GM12801 (cell line): ENCODE measurements around the gene LILRB4.

ENCODE experiments used
- TF ChIP-seq, protein P1 (sequence below): IDR thresholded peaks from one replicate; pipeline ENCODE4 v1.5.1; 2011; ENCODE audit warnings: control low read depth; ENCODE audit not compliant: insufficient read length; ENCODE audit errors: extremely low read depth

LILRB4 gene

GRCh38 chr19:54704928-54705327 lies 42.1 kb downstream of the LILRB4 start:
- TF ChIP-seq, protein P1, sequence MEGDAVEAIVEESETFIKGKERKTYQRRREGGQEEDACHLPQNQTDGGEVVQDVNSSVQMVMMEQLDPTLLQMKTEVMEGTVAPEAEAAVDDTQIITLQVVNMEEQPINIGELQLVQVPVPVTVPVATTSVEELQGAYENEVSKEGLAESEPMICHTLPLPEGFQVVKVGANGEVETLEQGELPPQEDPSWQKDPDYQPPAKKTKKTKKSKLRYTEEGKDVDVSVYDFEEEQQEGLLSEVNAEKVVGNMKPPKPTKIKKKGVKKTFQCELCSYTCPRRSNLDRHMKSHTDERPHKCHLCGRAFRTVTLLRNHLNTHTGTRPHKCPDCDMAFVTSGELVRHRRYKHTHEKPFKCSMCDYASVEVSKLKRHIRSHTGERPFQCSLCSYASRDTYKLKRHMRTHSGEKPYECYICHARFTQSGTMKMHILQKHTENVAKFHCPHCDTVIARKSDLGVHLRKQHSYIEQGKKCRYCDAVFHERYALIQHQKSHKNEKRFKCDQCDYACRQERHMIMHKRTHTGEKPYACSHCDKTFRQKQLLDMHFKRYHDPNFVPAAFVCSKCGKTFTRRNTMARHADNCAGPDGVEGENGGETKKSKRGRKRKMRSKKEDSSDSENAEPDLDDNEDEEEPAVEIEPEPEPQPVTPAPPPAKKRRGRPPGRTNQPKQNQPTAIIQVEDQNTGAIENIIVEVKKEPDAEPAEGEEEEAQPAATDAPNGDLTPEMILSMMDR, result no peak

DNA sequence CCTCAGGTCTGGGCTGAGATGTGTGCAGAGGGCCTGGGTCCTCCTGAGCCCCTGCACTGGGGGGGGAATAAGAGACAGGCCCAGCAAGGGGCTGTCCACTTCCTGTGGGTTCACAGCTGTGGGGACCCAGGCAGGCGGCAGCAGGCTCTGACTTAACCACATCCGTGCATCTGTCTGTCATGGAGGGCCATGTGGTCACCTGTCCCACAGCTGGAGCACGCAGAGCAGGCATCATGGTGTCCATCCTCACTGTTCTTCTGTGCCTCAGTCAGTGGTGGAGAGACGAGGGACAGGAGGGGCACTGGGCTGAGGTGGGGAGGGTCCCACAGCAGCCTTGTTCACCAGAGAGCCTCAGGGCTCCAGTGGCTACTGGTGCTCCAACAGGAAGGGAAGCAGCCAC lies 45.2 kb downstream of the LILRB4 start:
- TF ChIP-seq, protein P1, result no peak

DNA sequence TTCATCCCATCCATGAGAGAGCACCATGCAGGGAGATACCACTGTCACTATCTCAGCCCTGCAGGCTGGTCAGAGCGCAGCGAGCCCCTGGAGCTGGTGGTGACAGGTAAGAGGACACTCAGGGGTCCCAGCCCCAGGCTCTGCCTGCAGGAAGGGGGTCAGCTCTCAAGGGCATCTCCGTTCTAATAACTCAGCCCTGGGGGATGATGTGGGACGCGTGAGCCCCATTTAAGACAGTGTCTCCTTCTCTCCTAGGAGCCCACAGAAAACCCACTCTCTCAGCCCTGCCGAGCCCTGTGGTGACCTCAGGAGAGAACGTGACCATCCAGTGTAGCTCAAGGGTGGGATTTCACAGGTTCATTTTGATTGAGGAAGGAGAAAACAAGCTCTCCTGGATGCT lies 46.0 kb downstream of the LILRB4 start:
- TF ChIP-seq, protein P1, result no peak

DNA sequence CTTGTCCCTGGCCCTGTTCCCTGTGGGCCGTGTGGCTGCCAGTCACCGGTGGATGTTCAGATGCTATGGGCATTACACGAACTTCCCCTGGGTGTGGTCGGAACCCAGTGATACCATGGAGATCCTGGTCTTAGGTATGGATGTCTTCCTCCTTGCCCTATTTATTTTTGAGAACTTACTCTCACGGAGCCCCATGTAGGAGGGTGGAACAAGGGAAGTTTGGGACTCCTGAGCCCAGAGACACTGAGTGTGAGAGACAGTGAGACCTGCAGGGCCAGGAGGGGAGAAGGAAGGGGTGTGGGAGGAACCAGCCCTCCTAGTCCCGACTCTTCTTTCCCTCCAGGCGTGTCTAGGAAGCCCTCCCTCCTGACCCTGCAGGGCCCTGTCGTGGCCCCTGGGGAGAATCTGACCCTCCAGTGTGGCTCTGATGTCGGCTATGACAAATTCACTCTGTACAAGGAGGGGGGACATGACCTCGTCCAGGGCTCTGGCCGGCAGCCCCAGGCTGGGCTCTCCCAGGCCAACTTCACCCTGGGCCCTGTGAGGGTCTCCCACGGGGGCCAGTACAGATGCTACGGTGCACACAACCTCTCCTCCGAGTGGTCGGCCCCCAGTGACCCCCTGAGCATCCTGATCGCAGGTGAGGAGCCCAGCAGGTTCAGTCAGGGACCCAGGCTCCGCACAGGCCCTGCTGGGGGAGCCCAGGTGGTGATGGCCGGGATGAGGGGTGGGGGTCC lies 46.6 kb downstream of the LILRB4 start:
- TF ChIP-seq, protein P1, result no peak
